Measurements from ENCODE around the gene COX5B. TPM values are rescaled to one million over a fixed set of nuclear protein-coding genes. Genes with fewer than 3 reads are reported as not detected.

COX5B gene
- total RNA-seq, 2 donors from 2014 or later = 211 to 233 TPM

- no peak overlapping the region for H3K27ac ChIP-seq (ENCODE audit: low read depth, low read length)
- no peak for DNase-seq
- peaks cover 5% of the 10 kb centered on the region for H3K4me1 ChIP-seq (ENCODE audit: control insufficient read depth, insufficient read depth, low read length)
- H3K4me3 ChIP-seq (ENCODE audit: low read length) = no peak overlapping the region
- H3K9me3 ChIP-seq (ENCODE audit: control insufficient read depth, low read length) = no peaks in the 10 kb centered on the region
- H3K27me3 ChIP-seq (ENCODE audit: control insufficient read depth, insufficient read depth, low read length, poor library complexity, severe bottlenecking) = no peaks in the 10 kb centered on the region
- Mint-ChIP-seq H3K4me1 (peaks cover 14% of the 10 kb centered on the region), H3K27ac (no peak overlapping the region), H3K9me3 (no peaks in the 10 kb centered on the region), H3K27me3 (ENCODE audit: insufficient read depth) (no peaks in the 10 kb centered on the region), H3K36me3 (ENCODE audit: low read depth) (peaks cover 21% of the 10 kb centered on the region), H3K4me3 (no peak overlapping the region)
- TF ChIP-seq CTCF (conservative IDR thresholded peaks at IDR 0.05) = no peak
- WGBS, 2 experiments (ENCODE audit: insufficient coverage in 1 of 2, insufficient read length in 1 of 2) = 91 to 100% methylated on average over 2 to 4 of the region's 4 CpGs
- H3K36me3 ChIP-seq (ENCODE audit: control insufficient read depth, insufficient read depth, low read length) = peaks cover 23% of the 10 kb centered on the region
- no peak overlapping the region for H3K9ac ChIP-seq (ENCODE audit: extremely low read depth, low read length, poor library complexity, severe bottlenecking)
Measured at GRCh38 chr2:97644023-97644717, 1.7 kb upstream of the COX5B start.

- TF ChIP-seq CTCF (conservative IDR thresholded peaks at IDR 0.05) = no peak
- 14 to 17% methylated on average over 13 to 19 of the region's 19 CpGs for WGBS, 2 experiments (ENCODE audit: insufficient coverage in 1 of 2, insufficient read length in 1 of 2)
- Histone ChIP-seq H3K36me3 (ENCODE audit: control insufficient read depth, insufficient read depth, low read length) (peaks cover 31% of the 10 kb centered on the region), H3K4me3 (ENCODE audit: low read length) (peak overlapping the region; percentile 95), H3K4me1 (ENCODE audit: control insufficient read depth, insufficient read depth, low read length) (peaks cover 5% of the 10 kb centered on the region), H3K27ac (ENCODE audit: low read depth, low read length) (peak overlapping the region; percentile 45), H3K9ac (ENCODE audit: extremely low read depth, low read length, poor library complexity, severe bottlenecking) (peak overlapping the region; percentile 42), H3K9me3 (ENCODE audit: control insufficient read depth, low read length) (no peaks in the 10 kb centered on the region), H3K27me3 (ENCODE audit: control insufficient read depth, insufficient read depth, low read length, poor library complexity, severe bottlenecking) (no peaks in the 10 kb centered on the region)
- Mint-ChIP-seq H3K27ac (peak overlapping the region; percentile 98), H3K9me3 (no peaks in the 10 kb centered on the region), H3K36me3 (ENCODE audit: low read depth) (peaks cover 27% of the 10 kb centered on the region), H3K27me3 (ENCODE audit: insufficient read depth) (no peaks in the 10 kb centered on the region), H3K4me1 (peaks cover 12% of the 10 kb centered on the region), H3K4me3 (peak overlapping the region; percentile 83)
- DNase-seq = no peak
Measured at GRCh38 chr2:97645112-97645694, 659 bp upstream of the COX5B start.

GRCh38 chr2:97646977-97647376, 1.1 kb downstream of the COX5B start:
- Mint-ChIP-seq H3K27me3 (ENCODE audit: insufficient read depth) (no peaks in the 10 kb centered on the region), H3K36me3 (ENCODE audit: low read depth) (peaks cover 30% of the 10 kb centered on the region), H3K4me3 (peak overlapping the region; percentile 83), H3K27ac (peak overlapping the region; percentile 76), H3K9me3 (no peaks in the 10 kb centered on the region), H3K4me1 (peaks cover 12% of the 10 kb centered on the region)
- WGBS, 2 experiments (ENCODE audit: insufficient coverage in 1 of 2, insufficient read length in 1 of 2) = 90 to 97% methylated on average over 2 to 4 of the region's 4 CpGs
- Histone ChIP-seq H3K27me3 (ENCODE audit: control insufficient read depth, insufficient read depth, low read length, poor library complexity, severe bottlenecking) (no peaks in the 10 kb centered on the region), H3K9me3 (ENCODE audit: control insufficient read depth, low read length) (no peaks in the 10 kb centered on the region), H3K27ac (ENCODE audit: low read depth, low read length) (no peak overlapping the region), H3K36me3 (ENCODE audit: control insufficient read depth, insufficient read depth, low read length) (peaks cover 31% of the 10 kb centered on the region), H3K9ac (ENCODE audit: extremely low read depth, low read length, poor library complexity, severe bottlenecking) (no peak overlapping the region), H3K4me3 (ENCODE audit: low read length) (peak overlapping the region; percentile 95), H3K4me1 (ENCODE audit: control insufficient read depth, insufficient read depth, low read length) (peaks cover 5% of the 10 kb centered on the region)
- TF ChIP-seq CTCF (conservative IDR thresholded peaks at IDR 0.05) = no peak
- DNase-seq = no peak
